SU-DHL-6 (cell line): Measurements from ENCODE around the gene BOK.

Source experiments
- CTCF ChIP-seq: fragments of 200-600 bp; sonication (generic); IDR thresholded peaks from one replicate; pipeline ENCODE4 v1.5.1; 2017; ENCODE audit warnings: antibody characterized with exemption, mild to moderate bottlenecking, low read length, moderate library complexity; ENCODE audit not compliant: insufficient read depth, poor library complexity, severe bottlenecking
- EZH2phosphoT487 ChIP-seq: fragments of 200-600 bp; sonication (generic), shearing (Covaris generic); conservative IDR thresholded peaks from 2 replicates; pipeline ENCODE4 v1.6.1; 2018; ENCODE audit warnings: mild to moderate bottlenecking, antibody characterized with exemption, low read length, moderate library complexity, mixed read lengths

GRCh38 chr2:241603686-241604085 lies 45.1 kb downstream of the BOK start:
- no peak for TF ChIP-seq CTCF
- TF ChIP-seq EZH2phosphoT487 = no peak
